Measurements from ENCODE around the gene POLR3H. TPM values are rescaled to one million over a fixed set of nuclear protein-coding genes. Genes with fewer than 3 reads are reported as not detected.

Gene POLR3H
- total RNA-seq, 1 experiment from 2014 or later, result 47.6 TPM

- TF ChIP-seq EZH2 (IDR thresholded peaks at IDR 0.05; ENCODE audit: low read depth) (no peak), CTCF (conservative IDR thresholded peaks at IDR 0.05) (no peak)
- Histone ChIP-seq H3K4me1 (replicated peaks; ENCODE audit: insufficient read depth) (no peaks in the 10 kb centered on the region), H3K79me2 (ENCODE audit: low read depth) (peaks cover 95% of the 10 kb centered on the region), H3K4me3 (no peak overlapping the region), H3K9me2 (ENCODE audit: insufficient read depth) (no peaks in the 10 kb centered on the region), H3K9me3 (ENCODE audit: insufficient read depth, low read depth) (no peaks in the 10 kb centered on the region), H3K36me3 (ENCODE audit: low read depth) (no peaks in the 10 kb centered on the region), H3K4me2 (no peak overlapping the region), H4K20me1 (ENCODE audit: insufficient read depth) (peaks cover 96% of the 10 kb centered on the region), H3K27ac (no peak overlapping the region), H3K27me3 (ENCODE audit: insufficient read depth, low read depth) (no peaks in the 10 kb centered on the region), H3F3A (ENCODE audit: insufficient read depth, low read depth) (no peaks in the 10 kb centered on the region; the same call in 1 of the 2 replicates), H2AFZ (no peak overlapping the region)
- no TSS peak for BruUV-seq (replicated peaks)
- intact Hi-C loops (cut with micrococcal nuclease; ENCODE audit: unreplicated experiment), result no loop called here
- POLR2A ChIA-PET (ENCODE audit: unreplicated experiment), result no interaction called here
- CTCF ChIA-PET, result interaction anchor here (0.6 kb wide), 1 partner anchor 21 kb away, joined by 3 read pairs; no protein-coding TSS in a partner anchor
- DNase-seq, result no peak
Measured at GRCh38 chr22:41481131-41481830, 63.0 kb downstream of the POLR3H start.

- Histone ChIP-seq H3K4me2 (no peak overlapping the region), H3K79me2 (ENCODE audit: low read depth) (peaks cover 96% of the 10 kb centered on the region), H3K9me2 (ENCODE audit: insufficient read depth) (no peaks in the 10 kb centered on the region), H3K36me3 (ENCODE audit: low read depth) (no peaks in the 10 kb centered on the region), H4K20me1 (ENCODE audit: insufficient read depth) (peaks cover 92% of the 10 kb centered on the region), H3K27ac (no peak overlapping the region), H2AFZ (no peak overlapping the region), H3K4me1 (replicated peaks; ENCODE audit: insufficient read depth) (no peaks in the 10 kb centered on the region), H3K4me3 (no peak overlapping the region), H3F3A (ENCODE audit: insufficient read depth, low read depth) (peaks cover 4% of the 10 kb centered on the region; the same call in 1 of the 2 replicates), H3K9me3 (ENCODE audit: insufficient read depth, low read depth) (no peaks in the 10 kb centered on the region), H3K27me3 (ENCODE audit: insufficient read depth, low read depth) (no peaks in the 10 kb centered on the region)
- ChIA-PET POLR2A (ENCODE audit: unreplicated experiment) (no interaction called here), CTCF (no interaction called here)
- TF ChIP-seq CTCF (conservative IDR thresholded peaks at IDR 0.05) (no peak), EZH2 (IDR thresholded peaks at IDR 0.05; ENCODE audit: low read depth) (no peak)
- no peak for DNase-seq
- intact Hi-C loops (cut with micrococcal nuclease; ENCODE audit: unreplicated experiment), result no loop called here
- BruUV-seq (replicated peaks), result no TSS peak
Measured at GRCh38 chr22:41480397-41480735, 63.9 kb downstream of the POLR3H start.

- peaks cover 98% of the 10 kb centered on the region for H3K79me2 ChIP-seq (ENCODE audit: low read depth)
- ChIA-PET POLR2A (ENCODE audit: unreplicated experiment) (interaction anchor here (0.5 kb wide), 1 partner anchor 38 kb away, joined by 3 read pairs; no protein-coding TSS in a partner anchor), CTCF (no interaction called here)
- intact Hi-C loops (cut with micrococcal nuclease; ENCODE audit: unreplicated experiment), result no loop called here
- no peak overlapping the region for H2AFZ ChIP-seq
- no peak overlapping the region for H3K27ac ChIP-seq
- TF ChIP-seq EZH2 (IDR thresholded peaks at IDR 0.05; ENCODE audit: low read depth) (no peak), CTCF (conservative IDR thresholded peaks at IDR 0.05) (no peak)
- H3K9me2 ChIP-seq (ENCODE audit: insufficient read depth), result no peaks in the 10 kb centered on the region
- no peak overlapping the region for H3K4me3 ChIP-seq
- no peaks in the 10 kb centered on the region for H3K9me3 ChIP-seq (ENCODE audit: insufficient read depth, low read depth)
- no peaks in the 10 kb centered on the region for H3K4me1 ChIP-seq (replicated peaks; ENCODE audit: insufficient read depth)
- H4K20me1 ChIP-seq (ENCODE audit: insufficient read depth), result peaks cover 87% of the 10 kb centered on the region
- no peaks in the 10 kb centered on the region for H3K36me3 ChIP-seq (ENCODE audit: low read depth)
- no peak overlapping the region for H3K4me2 ChIP-seq
- no peak for DNase-seq
- no peaks in the 10 kb centered on the region for H3K27me3 ChIP-seq (ENCODE audit: insufficient read depth, low read depth)
- no TSS peak for BruUV-seq (replicated peaks)
- peaks cover 4% of the 10 kb centered on the region; the same call in 1 of the 2 replicates for H3F3A ChIP-seq (ENCODE audit: insufficient read depth, low read depth)
Measured at GRCh38 chr22:41479671-41480396, 64.4 kb downstream of the POLR3H start.

Data from PC-9 (cell line).